ENCODE measurements around the gene NPR2.

The NPR2 gene

DNA sequence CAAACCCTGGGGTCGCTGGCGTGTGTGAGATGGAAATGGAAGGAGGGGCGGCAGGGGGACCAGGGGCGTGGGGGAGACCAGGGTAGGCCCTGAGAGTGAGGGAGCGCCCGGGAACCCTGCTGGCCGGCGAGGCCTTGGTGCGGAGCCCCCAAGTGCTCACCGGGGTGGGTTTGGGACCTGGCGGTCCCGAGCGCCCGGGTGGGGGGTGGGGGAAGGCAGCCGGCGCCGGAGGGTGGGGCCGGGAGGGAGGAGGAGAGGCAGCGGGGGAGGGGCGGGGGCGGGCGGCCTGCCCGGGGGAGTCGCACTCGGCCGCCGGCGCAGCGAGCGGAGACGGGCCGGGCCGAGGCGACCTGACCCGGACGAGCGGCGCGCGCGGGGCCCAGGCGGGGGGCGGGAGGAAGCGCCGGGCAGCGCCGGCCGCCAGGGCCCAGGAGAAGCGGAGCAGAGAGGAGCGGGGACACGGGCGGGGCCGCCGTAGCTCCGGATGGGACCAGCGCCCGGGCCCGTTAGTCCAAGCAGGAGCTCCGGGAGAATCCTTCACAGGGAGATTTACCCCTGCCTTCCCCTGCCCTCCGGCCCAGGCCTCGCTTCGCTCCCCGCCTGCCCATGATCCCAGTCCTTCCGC is at the start of gene NPR2:
Gene NPR2, plus strand, starts transcription at position 295 of the 625 bp plus-strand sequence. CDS start 818 bp downstream, outside the sequence.
- DNase-seq: no peak

DNA sequence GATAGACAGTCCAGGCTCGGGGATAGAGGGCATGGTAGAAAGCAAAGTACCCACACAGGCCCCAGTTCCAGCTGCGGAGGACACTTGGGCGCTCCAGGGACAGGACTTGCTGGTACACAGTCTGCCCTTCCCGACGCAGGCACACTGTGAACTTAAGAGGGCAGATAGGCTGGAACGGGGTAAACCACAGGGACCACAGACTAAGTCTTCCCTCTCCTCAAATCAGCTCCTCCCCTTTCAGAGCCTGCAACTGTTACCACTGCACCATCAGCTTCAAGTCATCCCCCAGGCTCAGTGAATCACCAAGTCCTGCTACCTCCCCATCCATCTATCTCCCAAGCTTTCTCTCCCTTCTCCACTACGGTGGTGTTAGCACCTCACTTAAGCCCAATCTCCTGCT is 49.7 kb upstream of the NPR2 start:
- DNase-seq: no peak

DNA sequence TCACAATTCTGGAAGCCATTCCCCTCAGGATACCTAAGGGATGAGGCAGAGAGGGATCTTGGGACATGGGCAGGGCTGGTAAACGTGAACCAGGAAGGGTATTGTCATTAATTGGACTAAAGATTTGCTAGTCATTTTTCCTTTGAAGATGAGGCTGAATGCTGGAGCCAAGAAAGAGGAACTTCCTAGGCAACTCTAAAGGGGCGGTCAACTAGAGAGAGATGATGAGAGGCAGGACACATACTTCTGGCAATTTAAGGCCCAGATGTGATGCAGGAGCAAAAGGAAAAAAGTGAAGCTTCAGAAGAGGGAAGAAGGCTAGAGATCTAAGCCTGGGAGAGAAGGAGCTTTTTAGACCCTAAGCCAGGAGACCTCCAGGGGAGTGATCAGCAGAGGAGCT is 47.9 kb upstream of the NPR2 start:
- no peak for DNase-seq

DNA sequence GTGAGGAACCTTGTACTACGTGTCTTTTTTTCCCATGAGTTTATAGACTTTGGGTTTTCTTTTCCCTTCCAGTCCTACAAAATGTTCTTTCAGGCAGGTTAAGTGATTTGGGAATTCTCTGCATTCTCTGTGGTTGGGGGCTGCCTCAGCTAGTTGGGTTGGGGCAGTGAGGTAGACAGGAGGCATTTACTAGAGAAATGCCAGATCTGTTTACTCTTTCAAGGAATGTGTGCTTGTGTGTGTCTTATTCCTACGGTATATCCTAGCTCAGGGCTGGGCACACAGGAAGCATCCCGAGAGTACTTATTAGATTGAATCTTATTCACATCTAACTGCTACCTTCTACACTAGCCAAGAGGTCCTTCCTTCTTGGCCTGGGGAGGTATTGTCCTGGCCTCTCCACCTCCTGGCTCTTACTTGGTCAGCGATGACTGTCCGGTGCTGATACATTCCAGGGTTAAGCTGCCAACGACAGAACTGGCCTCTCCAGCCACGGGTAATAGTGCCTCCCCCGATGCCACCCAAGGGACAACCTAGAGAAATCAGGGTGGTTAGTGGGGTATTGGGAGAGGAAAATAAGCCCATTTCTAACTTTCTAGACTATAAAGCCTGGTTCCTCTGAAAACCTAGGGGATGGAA is 47.4 kb upstream of the NPR2 start:
- DNase-seq: no peak

DNA sequence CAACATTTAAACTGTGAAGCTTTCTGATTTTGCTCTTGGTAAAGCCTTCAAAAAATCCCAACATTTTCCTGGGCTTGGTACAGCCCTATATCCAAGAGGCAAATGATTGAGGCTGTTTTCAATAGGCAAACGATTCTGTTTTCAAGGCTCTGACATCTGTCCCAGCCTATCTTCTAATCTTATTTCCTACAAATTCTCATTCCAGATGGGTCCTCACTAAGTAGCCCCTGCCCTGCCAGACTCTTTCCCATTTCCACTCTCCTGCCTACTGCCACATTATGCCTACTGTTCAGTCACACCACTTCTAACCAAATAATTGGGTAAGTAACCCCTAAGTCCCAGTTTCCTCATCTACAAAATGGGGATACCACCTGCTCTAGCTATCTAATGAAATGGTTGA is 45.8 kb upstream of the NPR2 start:
- no peak for DNase-seq

DNA sequence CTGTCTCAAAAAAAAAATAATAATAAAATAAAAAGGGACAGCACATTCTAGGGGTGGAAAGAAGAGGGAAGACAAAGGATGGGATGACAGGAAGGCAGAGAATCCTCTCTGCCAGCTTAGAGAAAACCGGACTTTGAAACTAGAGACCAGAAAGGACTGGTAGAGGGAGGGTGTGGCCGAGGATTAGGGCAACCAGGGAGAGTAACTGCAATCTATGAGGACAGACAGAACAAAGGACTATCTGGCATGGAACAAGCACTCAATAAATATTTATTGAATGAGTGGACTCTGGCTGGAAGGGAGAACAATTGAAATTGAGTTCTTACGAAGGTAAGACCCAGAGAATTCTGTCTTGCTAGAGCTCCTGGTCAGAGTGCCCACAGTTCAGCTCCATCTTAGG is 44.8 kb upstream of the NPR2 start:
- DNase-seq: no peak

DNA sequence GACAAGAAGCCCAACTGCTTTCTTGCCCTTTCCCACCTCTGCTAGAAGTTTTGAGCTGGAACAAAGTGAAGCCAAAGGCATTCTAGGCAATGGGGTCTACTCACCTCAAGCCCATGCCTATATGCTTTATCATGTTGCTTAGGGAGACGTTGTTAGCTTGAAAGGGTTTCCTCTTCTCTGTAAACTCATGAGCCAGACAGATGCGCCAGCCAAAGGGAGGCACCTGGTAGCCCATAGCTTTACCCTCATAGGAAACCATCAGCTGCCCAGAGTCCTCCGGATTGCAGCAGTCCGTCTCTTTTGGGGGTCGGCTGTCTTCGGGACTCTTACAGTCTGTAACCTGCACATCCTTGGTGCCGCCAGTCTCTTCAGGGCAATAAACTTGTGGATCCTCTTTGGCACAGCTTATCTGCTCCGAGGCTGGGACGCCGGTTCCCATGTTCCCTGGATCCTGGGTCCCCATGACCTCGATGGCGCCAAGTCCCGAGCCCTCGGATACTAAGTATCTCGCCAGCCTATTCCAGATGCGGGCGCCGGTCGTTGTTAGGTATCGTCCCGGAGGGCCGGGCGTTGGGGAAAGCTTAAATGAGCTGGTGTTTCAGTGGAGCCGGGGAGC is 43.0 kb upstream of the NPR2 start:
- DNase-seq: no peak

DNA sequence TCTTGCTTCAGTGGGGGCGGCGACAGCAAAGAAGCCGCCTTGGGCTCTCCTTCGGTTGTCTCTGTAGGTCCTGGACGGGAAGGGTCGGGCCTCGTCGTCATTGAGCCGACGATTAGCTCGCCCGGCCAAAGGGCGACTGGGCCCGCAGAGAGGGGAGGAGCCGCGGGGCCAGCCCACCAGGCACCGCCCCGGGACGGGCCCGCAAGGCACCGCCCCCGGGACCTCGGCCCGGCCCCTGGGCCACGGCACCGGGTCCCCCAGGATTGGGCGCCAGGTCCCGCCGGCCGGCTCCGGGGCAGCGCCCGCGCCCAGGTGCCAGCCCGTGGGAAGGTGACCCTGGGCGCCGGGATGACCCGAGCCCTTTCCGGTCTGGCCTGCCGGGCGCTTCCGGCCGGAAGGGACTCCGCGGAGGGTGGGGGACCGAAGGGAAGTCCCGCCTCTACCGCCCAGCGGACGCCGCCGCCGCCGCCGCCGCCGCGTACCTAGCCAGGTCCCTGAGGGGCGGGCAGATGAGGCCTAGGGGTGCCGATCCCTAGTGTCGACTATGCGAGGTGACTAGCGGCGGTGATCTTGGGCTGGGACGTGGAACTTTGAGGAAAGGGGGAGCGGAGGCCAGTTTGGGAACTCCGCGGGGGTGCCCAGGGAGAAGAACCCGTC is 42.4 kb upstream of the NPR2 start, which contains the start of the genes GBA2 and RGP1:
Gene GBA2, minus strand, starts transcription at position 371 of the 657 bp plus-strand sequence. CDS start 524 bp downstream, outside the sequence.
Gene RGP1, plus strand, starts transcription at position 430 of the 657 bp plus-strand sequence. CDS start 469 bp downstream, outside the sequence.
- peak; percentile 46 for DNase-seq

DNA sequence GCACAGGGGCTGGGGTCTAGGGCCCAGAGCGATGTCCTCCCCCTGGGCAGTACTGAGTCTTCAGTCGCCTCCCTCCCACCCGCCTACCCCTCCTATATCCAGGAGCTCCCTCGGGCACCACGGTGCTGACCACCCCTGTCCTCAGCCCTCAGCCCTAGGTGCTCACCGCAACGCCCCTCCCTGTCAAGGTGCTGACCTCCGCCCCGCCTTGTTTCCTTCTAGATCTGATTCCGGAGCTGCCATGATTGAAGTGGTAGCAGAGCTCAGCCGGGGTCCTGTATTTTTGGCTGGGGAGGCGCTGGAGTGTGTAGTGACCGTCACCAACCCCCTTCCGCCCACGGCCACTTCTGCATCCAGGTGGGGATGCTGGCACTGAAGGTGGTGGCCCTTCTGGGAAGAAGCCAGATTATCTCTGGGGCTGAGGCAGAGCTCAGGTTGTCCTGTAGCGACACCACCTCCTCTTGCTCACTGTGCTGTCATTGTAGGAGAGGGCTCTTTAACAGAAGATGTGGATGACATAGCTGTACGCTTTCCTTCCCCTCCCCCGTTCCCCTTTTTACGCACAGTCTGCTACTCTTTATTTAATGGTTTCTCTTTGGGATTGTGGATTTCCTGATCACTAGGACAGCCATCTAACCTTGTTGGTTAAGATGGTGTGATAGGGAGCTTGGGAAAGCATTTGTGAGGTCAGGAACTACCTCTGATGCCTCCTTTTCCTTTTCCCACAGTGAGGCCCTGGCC is 41.7 kb upstream of the NPR2 start:
- no peak for DNase-seq

DNA sequence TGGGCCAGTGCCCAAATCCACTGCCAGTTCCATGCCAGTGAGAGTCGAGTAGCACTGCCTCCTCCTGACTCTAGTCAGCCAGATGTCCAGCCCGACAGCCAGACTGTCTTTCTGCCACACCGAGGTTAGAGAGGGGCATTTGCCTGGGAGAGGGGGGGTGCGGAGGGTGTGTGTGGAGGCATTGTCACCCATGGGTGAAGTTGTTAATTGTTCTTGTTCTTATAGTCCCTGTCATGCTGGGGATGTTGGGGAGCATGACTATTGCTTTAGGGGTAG is 41.2 kb upstream of the NPR2 start:
- no peak for DNase-seq

DNA sequence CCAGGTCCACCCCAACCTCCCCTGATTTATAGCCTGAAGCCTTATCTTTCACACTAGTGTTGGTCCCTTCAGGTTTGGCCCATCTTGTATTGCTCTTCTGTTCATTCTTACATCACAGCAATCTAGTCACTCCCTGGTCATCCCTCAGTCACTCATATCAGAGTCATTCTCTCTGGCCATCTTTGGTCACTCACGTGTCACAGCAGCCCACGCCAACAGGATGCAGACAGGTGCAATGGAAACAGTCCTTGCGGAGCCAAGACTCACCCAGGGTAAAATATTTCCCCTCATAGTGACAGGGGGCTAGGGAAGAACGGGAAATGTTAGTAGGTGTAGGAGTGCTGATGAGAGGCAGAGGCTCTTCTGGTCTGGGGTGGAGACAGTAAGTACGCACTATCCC is 37.9 kb upstream of the NPR2 start:
- DNase-seq: no peak

DNA sequence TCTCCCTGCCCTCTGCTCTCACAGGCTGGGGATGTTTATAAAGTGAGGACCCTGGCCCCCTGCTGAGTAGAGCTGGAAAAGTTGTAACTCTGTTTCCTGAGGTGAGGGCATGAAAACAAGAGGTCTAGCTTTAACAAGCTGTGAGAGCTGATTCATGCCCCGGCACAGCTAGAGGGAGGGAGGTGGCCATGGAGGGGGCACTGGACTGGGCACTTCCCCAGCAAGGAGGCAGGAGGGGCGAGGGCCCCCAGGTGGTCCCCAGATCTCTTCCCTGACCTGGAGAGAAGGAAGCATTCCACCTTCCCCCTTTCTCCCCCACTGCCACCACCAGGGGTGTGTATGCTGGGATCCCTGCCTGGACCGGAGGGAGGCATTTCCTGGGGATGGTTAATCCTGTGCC is 37.1 kb upstream of the NPR2 start, which contains the start of gene MSMP:
Gene MSMP, minus strand, starts transcription at position 13 of the 400 bp plus-strand sequence. CDS start 147 bp downstream, outside the sequence.
- DNase-seq: no peak

DNA sequence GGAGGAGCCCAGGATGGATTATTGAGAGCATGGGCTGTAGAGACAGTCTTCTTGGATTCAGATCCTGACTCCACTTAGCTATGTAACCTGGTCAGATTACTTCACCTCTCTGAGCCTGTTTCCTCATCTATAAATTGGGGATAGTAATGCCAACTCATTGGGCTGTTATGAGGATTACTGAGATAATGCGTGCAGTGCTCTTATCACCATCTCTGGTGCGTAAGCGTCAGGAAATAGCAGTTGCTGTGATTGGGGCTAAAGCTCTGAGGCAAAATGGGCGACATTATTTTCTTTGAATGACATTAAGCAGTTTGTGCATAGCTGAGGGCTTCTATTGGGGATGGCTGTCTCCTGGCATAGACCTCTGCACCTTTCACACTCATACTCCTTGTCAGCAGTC is 36.3 kb upstream of the NPR2 start:
- no peak for DNase-seq

DNA sequence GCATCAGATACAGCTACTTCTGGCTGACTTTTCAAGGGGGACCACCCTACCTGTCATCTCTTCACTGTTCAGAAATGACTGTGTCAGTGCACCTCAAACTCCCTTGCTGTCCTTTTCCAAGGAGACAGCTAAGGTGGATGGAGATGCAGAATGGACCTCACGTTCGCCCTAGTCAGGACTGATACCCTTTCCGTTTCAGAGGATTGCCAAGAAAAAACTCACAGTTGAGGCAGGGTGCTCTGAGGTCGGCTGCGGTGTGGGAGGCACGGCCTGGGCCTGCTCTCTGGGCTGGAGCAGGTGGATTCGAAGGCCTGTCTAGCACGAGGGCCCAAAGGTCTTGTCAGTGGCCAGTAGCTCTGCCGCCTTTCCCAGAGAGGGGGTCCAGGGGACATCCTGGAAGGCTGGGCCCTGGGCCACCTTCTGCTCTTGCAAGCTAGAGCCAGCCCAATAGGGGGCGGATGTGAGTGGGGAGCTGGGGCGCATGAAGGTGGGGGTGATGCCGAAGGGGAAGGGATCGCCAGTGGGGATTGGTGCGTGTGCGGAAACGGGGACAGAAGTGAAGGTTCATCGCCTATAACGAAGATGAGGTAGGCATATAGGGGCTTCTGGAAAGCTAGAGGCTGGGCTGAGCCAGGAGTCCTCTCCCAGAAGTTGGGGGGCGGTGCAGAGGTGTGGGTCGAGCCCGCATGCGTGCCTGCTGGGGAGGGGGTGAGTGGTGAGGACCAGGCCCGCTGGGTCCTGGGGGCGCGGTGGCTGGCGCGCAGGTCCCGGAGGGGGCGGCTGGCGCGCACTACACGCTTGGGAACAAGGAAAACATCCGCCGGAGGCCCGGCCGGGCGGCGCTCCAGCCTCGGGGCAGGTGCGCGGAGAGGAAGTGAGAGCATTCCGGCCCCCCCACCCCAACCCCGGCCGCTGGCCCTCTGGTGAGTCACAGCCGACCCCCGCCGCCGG is 34.8 kb upstream of the NPR2 start:
- DNase-seq: peak; percentile 29

DNA sequence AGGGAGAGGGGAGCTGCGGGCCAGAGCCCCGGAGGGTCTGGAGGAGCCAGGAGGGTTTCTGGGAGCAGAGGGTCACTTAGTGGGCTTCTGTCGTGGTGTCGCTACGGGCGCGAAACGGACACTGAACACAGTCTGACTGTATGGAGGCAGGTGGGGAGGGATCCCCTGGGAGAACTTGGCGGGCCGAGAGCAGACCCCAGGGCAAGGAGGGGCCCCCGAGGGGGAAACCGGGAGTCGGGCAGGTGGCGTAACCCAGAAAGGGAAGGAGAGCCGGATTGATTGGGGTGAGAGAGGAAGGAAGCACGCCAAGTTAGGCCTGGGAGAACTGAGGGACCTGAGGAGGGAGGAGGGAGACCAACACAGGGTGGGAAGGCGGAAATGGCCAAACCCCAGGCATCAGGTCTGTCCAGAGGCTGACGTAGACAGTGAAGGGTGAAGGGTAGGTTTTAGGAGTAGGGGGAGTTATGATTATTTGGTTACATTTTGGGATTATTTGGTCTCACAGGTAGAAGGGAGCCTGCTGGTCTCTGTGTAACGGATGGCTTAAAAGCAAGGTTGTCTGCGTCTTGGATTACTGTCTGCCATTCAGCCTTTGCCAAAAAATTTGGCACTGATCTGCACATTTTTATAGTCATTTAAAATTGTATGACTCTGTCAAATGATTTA is 34.0 kb upstream of the NPR2 start:
- DNase-seq: peak; percentile 40

DNA sequence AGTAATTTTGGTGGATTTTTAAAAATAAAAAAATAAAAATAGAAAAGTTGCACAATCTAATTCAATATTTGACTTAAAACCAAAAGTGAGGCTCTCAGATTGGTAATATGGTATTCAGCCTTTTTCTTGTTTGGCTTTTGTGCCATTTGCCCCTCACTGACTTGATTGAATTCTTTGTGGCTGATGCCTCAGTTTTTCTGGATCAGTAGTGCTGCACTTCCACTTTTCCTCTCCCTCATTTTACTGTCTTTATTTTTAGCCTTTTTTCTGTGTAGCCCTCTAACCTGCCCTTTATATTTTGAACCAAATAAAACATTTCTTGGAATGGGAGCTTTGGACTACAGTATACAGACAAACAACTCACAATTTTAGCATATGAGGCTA is 33.5 kb upstream of the NPR2 start:
- no peak for DNase-seq

DNA sequence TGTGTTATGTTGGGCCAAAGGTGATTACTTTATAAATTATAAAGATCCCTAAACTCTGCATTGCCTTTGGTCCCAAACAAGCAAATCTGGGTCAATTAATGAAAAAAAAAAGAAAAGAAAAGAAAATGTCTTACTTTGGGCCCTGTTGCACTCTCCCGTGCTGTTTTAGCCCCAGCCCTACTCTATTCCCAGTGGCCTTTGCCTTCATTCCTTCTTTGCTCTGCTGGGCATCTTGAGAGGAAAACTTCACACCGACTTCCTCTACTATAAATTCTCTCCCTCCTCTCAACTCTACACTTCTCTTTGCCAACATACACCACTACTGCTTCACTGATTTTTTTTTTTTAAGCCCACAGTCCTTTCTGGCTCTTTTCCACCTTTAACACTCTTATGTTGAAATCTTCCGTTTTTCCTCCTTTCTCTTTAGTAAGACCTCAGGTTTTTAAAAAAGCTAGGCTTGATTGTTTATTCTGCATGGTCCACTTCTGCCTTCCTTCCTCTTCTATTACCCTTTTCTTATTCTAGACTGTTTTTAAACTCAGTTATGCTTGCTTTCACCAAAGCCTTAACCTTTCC is 32.8 kb upstream of the NPR2 start:
- DNase-seq: no peak

DNA sequence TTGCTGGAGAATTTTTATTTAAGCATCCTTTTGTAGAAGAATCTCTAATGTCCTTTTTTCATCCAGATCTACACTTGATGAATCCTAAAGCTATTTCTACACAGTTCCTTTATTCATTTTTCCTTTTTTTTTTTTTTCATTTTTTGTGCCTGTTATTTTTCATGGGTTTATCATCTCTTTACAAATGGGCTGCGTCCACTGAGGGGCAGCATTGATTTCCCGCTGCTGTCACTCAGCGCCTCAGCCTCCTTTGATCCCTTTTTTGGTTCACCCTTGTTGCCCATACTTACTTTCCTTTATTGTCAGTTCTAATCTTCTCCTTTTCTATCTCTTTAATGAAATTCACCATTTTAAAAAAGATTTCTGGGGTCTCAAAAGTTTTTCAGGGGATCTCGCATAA is 31.6 kb upstream of the NPR2 start:
- no peak for DNase-seq

DNA sequence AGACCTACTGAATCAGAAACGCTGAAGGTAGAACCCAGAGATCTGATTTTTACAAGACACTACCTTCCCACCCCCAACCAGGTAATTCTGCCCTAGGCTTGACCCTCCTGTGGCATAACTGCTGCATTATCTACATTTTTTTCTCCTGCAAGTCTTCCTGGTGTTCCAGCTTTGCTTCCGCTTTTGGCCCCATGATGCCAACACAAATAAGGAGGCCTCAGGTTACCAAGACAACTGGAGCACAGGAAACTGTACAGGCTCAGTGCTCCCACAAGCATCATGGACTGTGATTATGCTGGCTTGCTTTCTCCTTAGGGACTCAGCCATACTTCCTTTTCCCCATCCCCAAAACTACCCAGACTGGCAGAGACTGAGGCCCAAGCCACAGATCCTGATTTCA is 30.7 kb upstream of the NPR2 start:
- no peak for DNase-seq

DNA sequence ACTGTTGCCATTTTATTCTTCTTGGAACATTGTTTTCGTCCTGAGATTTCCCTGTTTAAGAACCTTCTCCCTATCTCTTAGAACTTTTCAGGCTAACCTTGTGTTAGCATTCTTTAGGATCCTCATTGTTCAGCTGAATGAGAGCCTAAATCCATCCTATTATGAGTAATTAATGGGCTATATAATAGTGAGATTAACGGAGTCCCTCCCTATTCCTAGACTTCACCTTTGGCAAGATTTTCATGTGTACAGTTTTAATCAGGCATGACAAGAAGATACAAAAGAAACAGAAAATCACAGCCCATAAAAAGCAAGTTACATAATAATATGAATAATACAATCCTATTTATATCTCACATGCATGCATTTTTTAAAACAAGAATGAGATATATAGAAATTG is 28.2 kb upstream of the NPR2 start:
- no peak for DNase-seq

DNA sequence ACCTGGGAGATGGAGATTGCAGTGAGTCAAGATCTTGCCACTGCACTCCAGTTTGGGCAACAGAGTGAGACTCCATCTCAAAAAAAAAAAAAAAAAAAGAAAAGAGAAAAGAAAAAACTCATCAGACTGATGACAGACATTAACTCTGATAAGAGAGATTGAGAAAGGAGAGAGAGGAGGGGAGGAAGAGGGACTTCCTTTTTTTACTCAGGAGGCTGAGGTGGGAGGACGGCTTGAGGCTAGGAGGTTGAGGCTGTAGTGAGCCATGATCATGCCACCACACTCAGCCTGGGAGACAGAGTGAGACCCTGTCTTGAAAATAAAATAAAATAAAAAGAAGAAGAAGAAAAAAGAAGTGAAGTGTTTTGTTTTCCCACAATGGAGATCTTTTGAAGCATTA is 27.6 kb upstream of the NPR2 start:
- no peak for DNase-seq

All from NCI-H748 treated with DMSO at 0.1 percent for 48 hours (cell line).